Measurements from ENCODE around the gene RBP2. TPM values are rescaled to one million over a fixed set of nuclear protein-coding genes. Genes with fewer than 3 reads are reported as not detected.

Gene RBP2
- total RNA-seq, 1 experiment from 2014 or later: not detected

Other genes with a start within 250 kb of the RBP2 start
- 86.1 and 98.8 TPM in 2 replicates for gene MRPS22, start 132.5 kb downstream of the RBP2 start, total RNA-seq (2014; rRNA removed; shearing (Covaris generic))
- gene COPB2, start 86.9 kb downstream of the RBP2 start, total RNA-seq (2014; rRNA removed; shearing (Covaris generic)): 85.3 and 93.5 TPM in 2 replicates
- gene RBP1, start 63.2 kb upstream of the RBP2 start, total RNA-seq (2014; rRNA removed; shearing (Covaris generic)): not detected in 2 replicates
- 2.1 and 2.4 TPM in 2 replicates for gene NMNAT3, start 201.5 kb upstream of the RBP2 start, total RNA-seq (2014; rRNA removed; shearing (Covaris generic))

Data from NCI-H460 (cell line).